Spleen (tissue), 13 donors: ENCODE data around the gene IGSF21. TPM values are rescaled to one million over a fixed set of nuclear protein-coding genes. Genes with fewer than 3 reads are reported as not detected.
A peak's percentile ranks its signal among the peaks of the same experiment; 100 is the strongest.

Source experiments
- DNase-seq: peaks from one replicate; pipeline ENCODE4 v3.0.0-alpha.2; 2020
- H3K27ac ChIP-seq, 8 donors: fragments of 200-600 bp; sonication (generic) in 7 of 8; 1 replicate in 4 of 8; 2 replicates in 4 of 8; pipeline versions ENCODE4 v1.5.0 to v1.8.0; 2016 to 2021; ENCODE audit warnings: inconsistent platforms in 4 of 8, mild to moderate bottlenecking in 4 of 8, moderate library complexity in 1 of 8
- H3K27me3 ChIP-seq, 7 donors: fragments of 200-600 bp; sonication (generic) in 6 of 7; replicated peaks in 1 of 7; 1 replicate in 4 of 7; 2 replicates in 3 of 7; pipeline versions ENCODE4 v1.5.0 to v1.8.0; 2016 to 2021; ENCODE audit warnings: inconsistent platforms in 3 of 7, mild to moderate bottlenecking in 1 of 7
- H3K36me3 ChIP-seq, 6 donors: fragments of 200-600 bp; sonication (generic) in 5 of 6; 1 replicate in 4 of 6; 2 replicates in 2 of 6; pipeline versions ENCODE4 v1.5.0 to v1.8.0; 2016 to 2021; ENCODE audit warnings: inconsistent platforms in 2 of 6
- H3K4me1 ChIP-seq, 6 donors: fragments of 200-600 bp; sonication (generic) in 5 of 6; 1 replicate in 3 of 6; 2 replicates in 3 of 6; pipeline versions ENCODE4 v1.5.0 to v1.8.0; 2016 to 2021; ENCODE audit warnings: inconsistent platforms in 3 of 6
- H3K4me3 ChIP-seq, 8 donors: fragments of 200-600 bp; sonication (generic) in 7 of 8; 1 replicate in 4 of 8; 2 replicates in 4 of 8; pipeline versions ENCODE4 v1.5.0 to v1.8.0; 2016 to 2021; ENCODE audit warnings: inconsistent platforms in 4 of 8, mild to moderate bottlenecking in 4 of 8, moderate library complexity in 2 of 8
- H3K9me3 ChIP-seq, 8 donors: fragments of 200-600 bp; sonication (generic) in 7 of 8; 1 replicate in 4 of 8; 2 replicates in 4 of 8; pipeline versions ENCODE4 v1.5.0 to v1.8.0; 2016 to 2021; ENCODE audit warnings: inconsistent platforms in 4 of 8
- POLR2A ChIP-seq, 3 donors: fragments of 450-650 bp; IDR thresholded peaks; one replicate each; pipeline ENCODE4 v1.5.1; 2017; ENCODE audit warnings: antibody characterized with exemption in 3 of 3, mild to moderate bottlenecking in 1 of 3
- POLR2AphosphoS5 ChIP-seq, 3 donors: sonication (generic); formaldehyde crosslinking; IDR thresholded peaks; one replicate each; pipeline ENCODE4 v1.5.1; 2017; ENCODE audit warnings: antibody characterized with exemption in 3 of 3
- WGBS, 5 donors: extraction: QIAGEN DNeasy Blood & Tissue Kit in 3 of 5; methylation state at CpG; one replicate each; pipeline versions ENCODE4 v1.1.5 to v1.1.7; 2013 to 2018; 5-methylcytosine and 5-hydroxymethylcytosine counted together
- intact Hi-C: fragments of 100-400 bp; cut with DNase I; formaldehyde crosslinking; loops from one replicate; pipeline ENCODE4 v1.15.0; 2023; ENCODE audit warnings: low total_unique reads
- long read RNA-seq, 2 donors: transcript quantifications; one replicate each; lab custom pipeline, GENCODE V29; 2026
- polyA plus RNA-seq, 3 donors: library from polyadenylated mRNA; stranded (reverse); fragments of 200-250 nt; gene quantifications; one replicate each; pipeline ENCODE4 v1.2.1, GENCODE V29; 2013
- total RNA-seq, 7 donors: library from RNA; depleted of rRNA in 3 of 7; stranded (reverse); fragments of >200 nt in 3 of 7; fragmentation: NEBNext Ultra II Directional in 4 of 7; extraction: Animal tissue kit (Norgen Biotek cat#: 25700) in 4 of 7; gene quantifications; one replicate each; pipeline versions ENCODE4 v1.1.0 to v1.2.1, GENCODE V29; 2016 to 2021
- TF ChIP-seq, protein P1 (sequence below), 11 experiments: fragments of 200-600 bp in 7 of 11; fragments of 450-650 bp in 4 of 11; sonication (generic) in 4 of 11; IDR thresholded peaks in 8 of 11; conservative IDR thresholded peaks in 3 of 11; 1 replicate in 7 of 11; 2 replicates in 4 of 11; pipeline versions ENCODE4 v1.4.0 to v1.8.0; 2016 to 2021; ENCODE audit warnings: antibody characterized with exemption in 11 of 11, inconsistent platforms in 4 of 11, mild to moderate bottlenecking in 1 of 11
- donor health status: healthy with polysubstance abuse.
- donor health status: DM: no; HTN: no; CAD: no; lungs with moderate emphysema.
- donor health status: DM: no; HTN: no; CAD: no.
- donor health status: Bipolar disorder and iron deficiency.
- donor health status: healthy.
- donor health status: DM: no; HTN: no; CAD: no.
- donor health status: DM: yes; HTN: yes; CAD: no.

The IGSF21 gene
- 10 to 100 TPM; 12.5 to 35.0 (median 24.5) TPM for total RNA-seq
- polyA plus RNA-seq, result 1 to 10 TPM; 1.6 to 3.3 (median 3.0) TPM
- long read RNA-seq, donor 1, transcript IGSF21-201 (10 exons, 1,943 nt), result major isoform, 5 of 5 reads
- long read RNA-seq, donor 1, partial matches to known transcripts, result 0 of 5 reads
- long read RNA-seq, donor 1, other reads (novel, unspliced or antisense), result 0 of 5 reads
- long read RNA-seq, donor 2, partial matches to known transcripts, result 0 of 1 reads
- long read RNA-seq, donor 2, other reads (novel, unspliced or antisense), result 0 of 1 reads

- TF ChIP-seq, protein P1, sequence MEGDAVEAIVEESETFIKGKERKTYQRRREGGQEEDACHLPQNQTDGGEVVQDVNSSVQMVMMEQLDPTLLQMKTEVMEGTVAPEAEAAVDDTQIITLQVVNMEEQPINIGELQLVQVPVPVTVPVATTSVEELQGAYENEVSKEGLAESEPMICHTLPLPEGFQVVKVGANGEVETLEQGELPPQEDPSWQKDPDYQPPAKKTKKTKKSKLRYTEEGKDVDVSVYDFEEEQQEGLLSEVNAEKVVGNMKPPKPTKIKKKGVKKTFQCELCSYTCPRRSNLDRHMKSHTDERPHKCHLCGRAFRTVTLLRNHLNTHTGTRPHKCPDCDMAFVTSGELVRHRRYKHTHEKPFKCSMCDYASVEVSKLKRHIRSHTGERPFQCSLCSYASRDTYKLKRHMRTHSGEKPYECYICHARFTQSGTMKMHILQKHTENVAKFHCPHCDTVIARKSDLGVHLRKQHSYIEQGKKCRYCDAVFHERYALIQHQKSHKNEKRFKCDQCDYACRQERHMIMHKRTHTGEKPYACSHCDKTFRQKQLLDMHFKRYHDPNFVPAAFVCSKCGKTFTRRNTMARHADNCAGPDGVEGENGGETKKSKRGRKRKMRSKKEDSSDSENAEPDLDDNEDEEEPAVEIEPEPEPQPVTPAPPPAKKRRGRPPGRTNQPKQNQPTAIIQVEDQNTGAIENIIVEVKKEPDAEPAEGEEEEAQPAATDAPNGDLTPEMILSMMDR (IDR thresholded peaks at IDR 0.05 in 8 of 11, conservative IDR thresholded peaks at IDR 0.05 in 3 of 11), result no peak
- no peak for TF ChIP-seq POLR2A (IDR thresholded peaks at IDR 0.05)
- TF ChIP-seq POLR2AphosphoS5 (IDR thresholded peaks at IDR 0.05), result peak in 1 of 3 donors; percentile 43
- H3K4me3 ChIP-seq, result peak within 1 kb of the TSS in 4 of 8 donors; percentile 7 to 59 (median 24)
- no peaks in the 10 kb centered on the region for H3K36me3 ChIP-seq
- no peaks in the 10 kb centered on the region for H3K9me3 ChIP-seq
- H3K4me1 ChIP-seq, result peaks cover 5 to 28% (median 17%) of the 10 kb centered on the region in 6 donors
- intact Hi-C loops, result no loop called here
- peak within 1 kb of the TSS in 4 of 8 donors; percentile 11 to 69 (median 34) for H3K27ac ChIP-seq
- H3K27me3 ChIP-seq, result peaks cover 8 to 95% (median 70%) of the 10 kb centered on the region in 7 donors
- WGBS, 5 donors, result 4 to 6% (median 4%) methylated on average over 41 to 107 of the region's 108 CpGs
- no peak for DNase-seq
Observed at GRCh38 chr1:18107369-18108298, at the start of gene IGSF21. IGSF21 (plus strand) TSS chr1:18107798; CDS start chr1:18108129, 331 bp downstream.

DNA sequence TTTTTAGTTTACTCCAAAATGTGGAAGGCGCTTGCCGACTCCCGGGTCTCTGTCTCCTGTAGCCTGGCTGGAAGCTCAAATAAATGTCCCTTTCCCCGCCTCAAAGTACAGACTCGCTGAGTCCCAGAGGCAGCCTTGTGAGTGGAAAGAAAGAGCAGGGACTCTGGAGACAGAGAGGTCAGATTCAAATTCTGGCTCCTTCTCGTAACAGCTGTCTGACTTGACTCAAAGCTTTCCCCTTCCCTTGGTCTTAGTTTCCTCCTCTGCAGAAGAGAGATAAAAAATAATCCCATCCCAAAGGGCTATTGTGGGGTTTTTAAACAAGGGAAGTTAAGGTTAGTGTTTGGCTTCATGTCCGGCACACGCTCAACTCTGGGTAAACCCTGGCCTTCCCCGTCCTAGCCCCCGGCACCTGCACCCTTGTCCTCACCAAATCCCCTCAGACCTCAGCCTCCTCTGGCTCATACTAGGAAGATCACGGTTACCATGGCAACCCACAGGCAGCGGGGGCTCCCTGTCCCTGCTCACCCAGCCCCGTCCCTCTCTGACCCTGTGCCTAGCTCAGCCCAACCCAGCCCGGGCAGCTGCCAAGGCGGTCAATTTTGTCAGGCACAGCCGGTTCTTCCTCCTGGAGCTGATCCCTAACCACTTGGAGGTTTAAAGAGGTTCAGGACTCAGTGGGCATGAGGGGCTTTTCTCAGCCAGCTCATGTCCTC lies 49.2 kb upstream of the IGSF21 start:
- WGBS, 5 donors, result 65 to 72% (median 69%) methylated on average over 15 to 16 of the region's 16 CpGs
- intact Hi-C loops, result no loop called here
- H3K36me3 ChIP-seq, result no peaks in the 10 kb centered on the region
- peaks cover 0 to 41% (median 0%) of the 10 kb centered on the region in 7 donors for H3K27me3 ChIP-seq
- peaks cover 0 to 15% (median 3%) of the 10 kb centered on the region in 8 donors for H3K9me3 ChIP-seq
- H3K27ac ChIP-seq, result no peak overlapping the region
- TF ChIP-seq, protein P1 (IDR thresholded peaks at IDR 0.05 in 8 of 11, conservative IDR thresholded peaks at IDR 0.05 in 3 of 11), result no peak
- no peak for TF ChIP-seq POLR2AphosphoS5 (IDR thresholded peaks at IDR 0.05)
- no peak for TF ChIP-seq POLR2A (IDR thresholded peaks at IDR 0.05)
- DNase-seq, result no peak
- no peaks in the 10 kb centered on the region for H3K4me1 ChIP-seq
- no peak overlapping the region for H3K4me3 ChIP-seq

DNA sequence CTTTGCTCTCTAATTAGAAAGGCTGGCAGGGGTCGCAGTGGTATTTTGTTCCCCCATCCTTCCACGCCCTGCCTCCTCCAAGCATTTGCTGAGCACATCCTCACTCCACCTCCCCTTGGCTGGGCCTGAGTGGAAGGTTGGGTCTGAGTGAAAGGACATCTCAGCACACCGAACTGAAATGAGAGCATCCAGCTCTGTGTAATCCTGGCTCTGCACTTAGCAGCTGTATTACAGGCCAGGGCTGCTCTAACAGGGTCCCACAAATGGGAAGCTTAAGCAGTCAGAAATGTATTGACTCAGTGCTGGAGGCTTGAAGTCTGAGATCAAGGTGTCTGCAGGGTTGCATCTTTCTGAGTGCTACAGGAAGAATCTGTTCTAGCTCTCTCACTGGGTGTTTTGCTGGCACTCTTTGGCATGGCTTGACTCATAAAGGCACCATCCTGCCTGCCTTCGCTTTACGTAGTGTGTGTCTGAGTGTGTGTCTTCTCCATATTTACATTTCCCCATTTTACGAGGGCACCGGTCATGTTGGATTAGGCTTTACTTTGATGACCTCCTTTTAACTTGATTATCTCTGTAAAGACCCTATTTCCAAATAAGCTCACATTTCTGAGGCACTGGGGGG lies 48.5 kb upstream of the IGSF21 start:
- Histone ChIP-seq H3K36me3 (no peaks in the 10 kb centered on the region), H3K27ac (no peak overlapping the region), H3K4me3 (no peak overlapping the region), H3K27me3 (peaks cover 0 to 44% (median 0%) of the 10 kb centered on the region in 7 donors), H3K9me3 (peaks cover 0 to 15% (median 3%) of the 10 kb centered on the region in 8 donors), H3K4me1 (no peaks in the 10 kb centered on the region)
- DNase-seq, result no peak
- intact Hi-C loops, result no loop called here
- TF ChIP-seq POLR2AphosphoS5 (IDR thresholded peaks at IDR 0.05) (no peak), POLR2A (IDR thresholded peaks at IDR 0.05) (no peak)
- TF ChIP-seq, protein P1 (IDR thresholded peaks at IDR 0.05 in 8 of 11, conservative IDR thresholded peaks at IDR 0.05 in 3 of 11), result no peak
- 67 to 83% (median 81%) methylated on average over 7 of the region's 7 CpGs for WGBS, 5 donors
